Ishikawa (cell line): Measurements from ENCODE around the gene SPOP.

Experiments
- CREB1 ChIP-seq: IDR thresholded peaks from 2 replicates; pipeline ENCODE4 v1.6.1; 2012; ENCODE audit warnings: low read depth
- EP300 ChIP-seq: IDR thresholded peaks from 2 replicates; pipeline ENCODE4 v1.6.1; 2012; ENCODE audit warnings: borderline replicate concordance
- NFIC ChIP-seq: IDR thresholded peaks from 2 replicates; pipeline ENCODE4 v1.6.1; 2012
- RAD21 ChIP-seq: IDR thresholded peaks from 2 replicates; pipeline ENCODE4 v1.6.1; 2012; ENCODE audit warnings: low read depth
- TAF1 ChIP-seq: IDR thresholded peaks from 2 replicates; pipeline ENCODE4 v1.6.1; 2012; ENCODE audit warnings: low read depth, mild to moderate bottlenecking
- YY1 ChIP-seq: IDR thresholded peaks from 2 replicates; pipeline ENCODE4 v1.6.1; 2012; ENCODE audit warnings: low read depth
- TF ChIP-seq, protein P1 (sequence below): IDR thresholded peaks from 2 replicates; pipeline ENCODE4 v1.6.1; 2012
- TF ChIP-seq, protein P2 (sequence below): IDR thresholded peaks from 2 replicates; pipeline ENCODE4 v1.6.1; 2012; ENCODE audit warnings: low read depth, mild to moderate bottlenecking
- TF ChIP-seq, protein P3 (sequence below): IDR thresholded peaks from 2 replicates; pipeline ENCODE4 v1.6.1; 2012

DNA sequence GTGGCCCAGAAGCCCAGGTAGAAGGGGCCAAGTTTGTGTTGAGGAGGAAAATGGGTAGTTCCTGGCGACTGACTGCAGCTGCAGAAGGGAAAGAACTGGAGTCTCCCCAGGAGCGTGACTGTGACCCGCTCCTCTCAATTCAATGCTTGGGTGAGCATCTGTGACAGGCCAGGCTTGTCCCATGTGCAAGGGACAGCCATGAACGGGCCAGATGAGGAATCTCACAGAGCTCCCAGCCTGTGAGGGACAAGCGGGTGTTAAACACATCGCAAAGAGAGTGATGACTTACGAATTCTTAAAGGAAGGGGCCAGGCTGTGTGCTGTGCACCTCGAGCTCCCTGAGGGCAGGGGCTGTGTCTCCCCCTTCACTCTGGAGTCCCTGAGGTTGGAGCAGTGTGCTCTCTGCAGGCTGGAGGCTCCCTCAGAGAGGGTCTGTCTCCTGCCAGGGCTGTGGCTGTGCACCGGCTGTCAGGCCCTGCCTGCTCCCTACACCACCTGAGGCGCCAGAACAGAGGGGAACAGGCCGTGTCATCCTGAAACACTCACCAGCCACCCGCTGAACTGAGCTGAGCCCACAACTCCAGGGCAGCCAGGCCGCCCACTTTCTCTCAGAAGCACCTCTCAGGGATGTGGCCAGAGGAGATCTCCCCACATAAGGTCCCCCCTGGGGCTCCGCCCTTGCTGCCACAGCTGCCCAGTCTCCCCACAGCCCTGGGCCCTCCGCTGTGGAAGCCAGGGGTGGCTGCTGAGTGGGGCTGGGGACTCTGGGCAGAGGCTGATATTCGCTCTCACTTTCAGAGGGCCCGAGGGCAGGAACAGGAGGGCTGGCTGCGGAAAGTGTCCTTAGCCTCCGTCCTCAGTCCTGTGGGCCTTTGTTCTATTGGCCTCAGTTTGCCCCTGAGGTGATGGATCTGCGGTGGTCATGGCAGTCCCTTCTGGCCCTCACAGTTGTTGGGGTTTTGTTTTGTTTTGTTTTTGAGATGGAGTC is 127.9 kb downstream of the SPOP start:
- TF ChIP-seq, protein P1, sequence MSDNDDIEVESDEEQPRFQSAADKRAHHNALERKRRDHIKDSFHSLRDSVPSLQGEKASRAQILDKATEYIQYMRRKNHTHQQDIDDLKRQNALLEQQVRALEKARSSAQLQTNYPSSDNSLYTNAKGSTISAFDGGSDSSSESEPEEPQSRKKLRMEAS, result no peak
- TF ChIP-seq YY1 (no peak), NFIC (no peak), CREB1 (no peak), EP300 (no peak), RAD21 (no peak), TAF1 (no peak)
- TF ChIP-seq, protein P2, sequence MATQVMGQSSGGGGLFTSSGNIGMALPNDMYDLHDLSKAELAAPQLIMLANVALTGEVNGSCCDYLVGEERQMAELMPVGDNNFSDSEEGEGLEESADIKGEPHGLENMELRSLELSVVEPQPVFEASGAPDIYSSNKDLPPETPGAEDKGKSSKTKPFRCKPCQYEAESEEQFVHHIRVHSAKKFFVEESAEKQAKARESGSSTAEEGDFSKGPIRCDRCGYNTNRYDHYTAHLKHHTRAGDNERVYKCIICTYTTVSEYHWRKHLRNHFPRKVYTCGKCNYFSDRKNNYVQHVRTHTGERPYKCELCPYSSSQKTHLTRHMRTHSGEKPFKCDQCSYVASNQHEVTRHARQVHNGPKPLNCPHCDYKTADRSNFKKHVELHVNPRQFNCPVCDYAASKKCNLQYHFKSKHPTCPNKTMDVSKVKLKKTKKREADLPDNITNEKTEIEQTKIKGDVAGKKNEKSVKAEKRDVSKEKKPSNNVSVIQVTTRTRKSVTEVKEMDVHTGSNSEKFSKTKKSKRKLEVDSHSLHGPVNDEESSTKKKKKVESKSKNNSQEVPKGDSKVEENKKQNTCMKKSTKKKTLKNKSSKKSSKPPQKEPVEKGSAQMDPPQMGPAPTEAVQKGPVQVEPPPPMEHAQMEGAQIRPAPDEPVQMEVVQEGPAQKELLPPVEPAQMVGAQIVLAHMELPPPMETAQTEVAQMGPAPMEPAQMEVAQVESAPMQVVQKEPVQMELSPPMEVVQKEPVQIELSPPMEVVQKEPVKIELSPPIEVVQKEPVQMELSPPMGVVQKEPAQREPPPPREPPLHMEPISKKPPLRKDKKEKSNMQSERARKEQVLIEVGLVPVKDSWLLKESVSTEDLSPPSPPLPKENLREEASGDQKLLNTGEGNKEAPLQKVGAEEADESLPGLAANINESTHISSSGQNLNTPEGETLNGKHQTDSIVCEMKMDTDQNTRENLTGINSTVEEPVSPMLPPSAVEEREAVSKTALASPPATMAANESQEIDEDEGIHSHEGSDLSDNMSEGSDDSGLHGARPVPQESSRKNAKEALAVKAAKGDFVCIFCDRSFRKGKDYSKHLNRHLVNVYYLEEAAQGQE, result no peak
- TF ChIP-seq, protein P3, sequence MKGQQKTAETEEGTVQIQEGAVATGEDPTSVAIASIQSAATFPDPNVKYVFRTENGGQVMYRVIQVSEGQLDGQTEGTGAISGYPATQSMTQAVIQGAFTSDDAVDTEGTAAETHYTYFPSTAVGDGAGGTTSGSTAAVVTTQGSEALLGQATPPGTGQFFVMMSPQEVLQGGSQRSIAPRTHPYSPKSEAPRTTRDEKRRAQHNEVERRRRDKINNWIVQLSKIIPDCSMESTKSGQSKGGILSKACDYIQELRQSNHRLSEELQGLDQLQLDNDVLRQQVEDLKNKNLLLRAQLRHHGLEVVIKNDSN, result no peak
